Thyroid gland (tissue), 4 donors: ENCODE data around the gene B3GALT6.

Experiments used
- POLR2A ChIP-seq, 2 donors: fragments of 450-650 bp; IDR thresholded peaks; one replicate each; pipeline ENCODE4 v1.6.1; 2017; ENCODE audit warnings: antibody characterized with exemption in 2 of 2, mild to moderate bottlenecking in 2 of 2, moderate library complexity in 1 of 2
- TF ChIP-seq, protein P1 (sequence below), 6 experiments: fragments of 200-600 bp in 3 of 6; fragments of 450-650 bp in 3 of 6; sonication (generic) in 3 of 6; IDR thresholded peaks; one replicate each; pipeline ENCODE4 v1.5.1; 2016 to 2019; ENCODE audit warnings: antibody characterized with exemption in 6 of 6, mild to moderate bottlenecking in 2 of 6, inconsistent platforms in 1 of 6, moderate library complexity in 1 of 6

DNA sequence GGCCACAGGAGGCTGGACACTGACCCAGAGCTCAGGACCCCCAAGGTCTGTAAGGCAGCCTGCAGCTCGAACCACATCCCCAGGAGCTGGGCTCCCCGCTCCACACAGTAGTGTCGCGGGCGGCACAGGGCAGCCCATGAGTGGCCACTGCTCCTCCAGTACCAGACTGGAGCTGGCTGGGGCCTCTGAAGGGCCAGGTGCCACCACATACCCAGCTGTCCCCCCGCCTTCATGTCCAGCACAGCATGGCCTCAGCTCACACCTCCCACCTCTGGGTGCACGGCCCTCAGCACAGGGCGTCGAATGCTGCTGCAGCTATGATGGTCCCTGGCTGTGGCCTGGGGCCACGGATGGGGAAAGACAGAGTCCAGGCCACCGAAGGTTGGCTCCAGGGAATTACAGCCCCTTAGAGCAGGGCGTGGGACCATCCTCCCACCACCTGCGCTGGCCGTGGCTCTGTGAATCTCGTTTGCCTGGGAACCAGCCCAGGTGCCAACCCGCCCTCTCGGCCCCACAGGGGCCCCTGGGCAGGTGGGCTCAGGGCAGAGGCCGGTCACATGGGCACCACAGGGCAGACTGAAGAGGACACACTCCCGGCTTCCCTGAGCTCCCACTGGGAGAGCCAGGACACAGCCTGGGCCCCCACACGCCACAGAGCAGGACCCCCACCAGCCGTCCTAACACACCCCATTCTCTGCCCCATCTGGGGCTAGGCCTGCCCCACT, 16.0 kb upstream of the B3GALT6 start:
- TF ChIP-seq, protein P1, sequence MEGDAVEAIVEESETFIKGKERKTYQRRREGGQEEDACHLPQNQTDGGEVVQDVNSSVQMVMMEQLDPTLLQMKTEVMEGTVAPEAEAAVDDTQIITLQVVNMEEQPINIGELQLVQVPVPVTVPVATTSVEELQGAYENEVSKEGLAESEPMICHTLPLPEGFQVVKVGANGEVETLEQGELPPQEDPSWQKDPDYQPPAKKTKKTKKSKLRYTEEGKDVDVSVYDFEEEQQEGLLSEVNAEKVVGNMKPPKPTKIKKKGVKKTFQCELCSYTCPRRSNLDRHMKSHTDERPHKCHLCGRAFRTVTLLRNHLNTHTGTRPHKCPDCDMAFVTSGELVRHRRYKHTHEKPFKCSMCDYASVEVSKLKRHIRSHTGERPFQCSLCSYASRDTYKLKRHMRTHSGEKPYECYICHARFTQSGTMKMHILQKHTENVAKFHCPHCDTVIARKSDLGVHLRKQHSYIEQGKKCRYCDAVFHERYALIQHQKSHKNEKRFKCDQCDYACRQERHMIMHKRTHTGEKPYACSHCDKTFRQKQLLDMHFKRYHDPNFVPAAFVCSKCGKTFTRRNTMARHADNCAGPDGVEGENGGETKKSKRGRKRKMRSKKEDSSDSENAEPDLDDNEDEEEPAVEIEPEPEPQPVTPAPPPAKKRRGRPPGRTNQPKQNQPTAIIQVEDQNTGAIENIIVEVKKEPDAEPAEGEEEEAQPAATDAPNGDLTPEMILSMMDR (IDR thresholded peaks at IDR 0.05), result no peak
- TF ChIP-seq POLR2A (IDR thresholded peaks at IDR 0.05), result no peak
